ENCODE data around the gene SRGAP2B.
"Not testable (repeated sequence)": the region's sequence is repeated elsewhere in the genome, so short reads cannot be mapped to it uniquely, and the experiment has no call there.

SRGAP2B gene

DNA sequence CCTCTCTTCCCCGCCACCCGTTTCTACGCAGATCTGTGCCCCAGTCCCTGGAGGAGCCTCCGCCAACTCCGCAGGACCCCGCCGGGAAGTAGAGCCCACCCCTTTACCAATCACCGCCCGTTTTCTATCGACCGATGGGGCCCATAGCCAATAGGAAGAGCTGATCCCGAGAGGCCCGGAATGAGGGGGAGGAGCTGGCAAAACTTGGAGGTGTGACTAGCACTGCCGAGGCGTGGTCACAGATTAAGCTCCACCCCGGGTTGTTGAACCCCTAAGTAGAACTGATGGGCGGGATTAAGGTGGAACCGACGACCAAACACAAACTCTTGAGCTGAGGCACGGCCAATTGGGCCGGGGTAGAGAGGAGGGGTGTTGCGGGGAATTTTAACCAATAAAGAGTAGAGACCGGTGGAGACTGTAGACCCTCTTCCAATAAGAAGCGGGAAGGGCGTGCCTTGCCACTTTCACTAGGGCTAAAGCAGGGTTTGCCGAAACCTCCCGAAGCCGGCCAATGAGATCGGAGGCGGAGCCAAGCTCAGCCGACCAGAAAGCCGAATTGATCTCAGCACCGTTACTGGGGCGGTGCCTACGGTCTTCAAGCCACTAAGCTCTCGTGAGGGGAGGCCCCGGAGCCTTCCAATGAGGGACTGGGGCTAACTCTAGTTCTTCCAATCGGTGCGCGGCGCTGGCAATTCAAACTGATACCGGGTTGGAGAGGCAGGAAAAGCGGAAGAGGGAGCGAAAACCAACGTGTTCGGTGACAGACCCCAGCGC is at the start of gene SRGAP2B, which contains the start of gene FAM72D:
Gene SRGAP2B (minus strand): TSS at position 45 of the 774 bp plus-strand sequence. CDS start 2,427 bp downstream, outside the sequence.
Gene FAM72D (plus strand): TSS at position 691 of the 774 bp plus-strand sequence. CDS start 874 bp downstream, outside the sequence.
- not testable (repeated sequence) for DNase-seq

GRCh38 chr1:145144264-145144913 is 49.3 kb upstream of the SRGAP2B start:
- DNase-seq, result not testable (repeated sequence)

DNA sequence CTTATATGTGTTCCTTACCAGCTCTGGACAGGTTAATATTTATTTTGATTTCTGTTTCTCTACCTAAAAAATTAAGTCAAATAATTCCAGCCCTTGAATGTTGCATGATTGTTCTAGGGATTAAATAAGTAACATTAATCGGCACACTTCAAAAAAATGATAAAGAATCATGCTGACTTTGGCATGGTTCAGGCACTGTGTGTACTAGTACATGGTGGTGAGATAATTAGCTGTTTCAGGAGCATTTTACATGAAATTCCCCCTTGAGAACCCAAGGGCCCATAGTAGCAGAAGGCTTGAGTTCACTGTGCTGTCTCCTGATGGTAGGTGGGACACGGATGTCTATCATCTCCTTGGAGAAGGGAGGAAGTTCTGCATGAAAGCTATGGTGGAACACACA is 45.4 kb upstream of the SRGAP2B start:
- DNase-seq, result not testable (repeated sequence)

- DNase-seq, result not testable (repeated sequence)
Measured at GRCh38 chr1:145134476-145134875, 39.3 kb upstream of the SRGAP2B start.

DNA sequence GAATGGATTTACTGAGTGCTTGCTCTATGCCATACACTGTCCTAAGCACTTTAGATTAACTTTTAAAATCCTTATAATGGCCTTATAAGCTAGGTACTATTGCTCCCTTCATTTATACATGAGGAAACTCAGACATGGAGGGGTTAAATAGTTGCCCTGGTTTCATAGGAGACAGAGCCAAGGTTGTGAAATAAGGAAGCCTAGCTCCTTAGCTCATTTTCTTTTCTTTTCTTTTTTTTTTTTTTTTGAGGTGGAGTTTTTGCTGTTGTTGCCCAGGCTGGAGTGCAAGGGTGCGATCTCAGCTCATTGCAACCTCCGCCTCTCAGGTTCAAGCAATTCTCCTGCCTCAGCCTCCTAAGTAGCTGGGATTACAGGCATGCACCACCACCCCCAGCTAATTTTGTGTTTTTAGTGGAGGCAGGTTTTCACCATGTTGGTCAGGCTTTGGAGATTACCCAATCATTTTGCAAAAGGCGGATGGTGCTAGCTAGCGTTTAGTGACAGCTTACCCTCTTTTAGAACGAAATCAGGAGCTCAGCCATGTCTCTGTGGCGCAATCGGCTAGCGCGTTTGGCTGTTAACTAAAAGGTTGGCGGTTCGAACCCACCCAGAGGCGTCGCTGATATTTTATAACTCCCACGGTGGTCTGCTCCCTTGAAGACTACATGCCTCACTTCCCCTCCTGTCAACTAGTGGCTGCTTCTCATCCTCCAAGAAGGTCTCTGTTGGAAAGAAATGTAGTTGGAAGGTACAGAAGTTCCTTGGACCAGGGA is 33.8 kb upstream of the SRGAP2B start:
- DNase-seq, result not testable (repeated sequence)

GRCh38 chr1:145127144-145127543 is 32.0 kb upstream of the SRGAP2B start:
- not testable (repeated sequence) for DNase-seq

GRCh38 chr1:145125112-145125511 is 30.0 kb upstream of the SRGAP2B start:
- not testable (repeated sequence) for DNase-seq

GRCh38 chr1:145123992-145124641 is 29.0 kb upstream of the SRGAP2B start:
- not testable (repeated sequence) for DNase-seq

GRCh38 chr1:145123062-145123395 is 27.9 kb upstream of the SRGAP2B start:
- not testable (repeated sequence) for DNase-seq

DNA sequence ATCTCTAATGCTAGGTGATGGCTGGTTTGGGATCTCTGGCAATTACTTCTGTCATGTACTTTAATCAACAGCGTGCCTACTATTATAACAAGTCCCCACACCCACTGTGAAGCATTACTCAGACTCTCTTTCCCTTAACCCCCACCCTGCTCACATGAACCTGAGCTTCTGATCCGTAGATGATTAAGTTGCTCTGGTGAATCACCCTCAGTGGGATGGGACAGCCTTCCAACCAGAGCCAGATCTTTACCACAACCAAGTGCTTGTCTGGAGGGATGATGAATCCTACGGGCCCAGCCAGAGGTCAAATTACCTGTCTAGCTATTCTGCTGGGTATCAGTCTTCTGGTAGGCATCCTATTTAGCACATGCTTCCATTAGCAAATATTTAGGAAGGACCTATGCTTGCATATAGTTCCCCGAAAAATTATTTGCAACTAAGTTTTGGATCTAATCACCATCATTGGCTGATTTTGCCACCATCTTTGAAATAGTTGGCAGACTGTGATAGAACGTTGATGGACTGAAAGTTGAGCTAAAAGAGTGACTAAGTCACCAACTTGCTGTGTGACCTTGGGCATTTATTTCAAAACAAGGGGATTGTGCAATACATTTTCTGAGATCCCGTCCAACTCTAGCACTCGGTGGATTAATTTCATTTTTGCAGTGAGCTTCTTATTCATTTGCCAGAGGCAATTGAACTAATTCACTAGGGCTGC is 27.4 kb upstream of the SRGAP2B start:
- not testable (repeated sequence) for DNase-seq

- not testable (repeated sequence) for DNase-seq
Measured at GRCh38 chr1:145119842-145120241, 24.7 kb upstream of the SRGAP2B start.

DNA sequence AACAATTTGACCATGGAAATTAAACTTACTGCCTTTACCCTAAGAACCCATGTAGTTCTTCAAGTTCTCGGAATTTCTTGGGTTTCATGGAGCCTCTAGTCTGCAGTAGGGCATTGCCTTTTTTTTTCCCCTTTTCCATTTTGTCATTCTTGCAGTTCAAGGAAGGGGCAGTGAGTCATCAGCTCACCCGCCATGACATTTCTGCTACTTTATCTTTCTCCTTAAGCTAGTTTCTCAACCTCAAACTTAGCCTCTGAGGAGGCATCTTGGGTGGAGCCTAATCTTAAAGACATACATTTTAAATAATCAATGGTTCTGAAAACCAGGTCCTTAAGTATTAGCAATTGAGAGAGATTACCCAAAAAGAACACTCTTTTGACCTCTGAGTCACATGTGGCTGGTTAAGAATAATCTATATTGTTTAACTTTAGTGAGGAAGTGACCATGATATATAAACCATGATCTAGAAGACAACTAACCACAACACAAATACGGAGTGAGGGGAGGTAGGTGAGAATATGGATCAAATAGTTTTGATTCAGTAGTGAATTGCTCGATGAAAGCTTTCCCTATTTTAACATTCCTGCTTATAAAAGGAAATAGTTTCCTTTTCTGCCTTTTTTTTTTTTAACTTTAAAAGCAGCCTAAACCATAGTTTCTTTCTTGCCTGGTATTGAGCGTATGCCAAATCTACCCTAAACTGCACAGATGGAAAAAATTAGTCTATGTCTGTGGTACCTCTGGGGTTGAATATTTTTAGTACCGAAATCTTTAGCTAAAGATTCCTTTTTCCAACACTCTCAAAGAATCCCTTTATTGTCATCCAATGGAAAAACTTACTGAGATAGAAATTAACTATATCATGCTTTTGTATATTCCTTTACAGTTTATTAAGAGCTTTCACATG is 20.7 kb upstream of the SRGAP2B start:
- DNase-seq, result not testable (repeated sequence)

DNA sequence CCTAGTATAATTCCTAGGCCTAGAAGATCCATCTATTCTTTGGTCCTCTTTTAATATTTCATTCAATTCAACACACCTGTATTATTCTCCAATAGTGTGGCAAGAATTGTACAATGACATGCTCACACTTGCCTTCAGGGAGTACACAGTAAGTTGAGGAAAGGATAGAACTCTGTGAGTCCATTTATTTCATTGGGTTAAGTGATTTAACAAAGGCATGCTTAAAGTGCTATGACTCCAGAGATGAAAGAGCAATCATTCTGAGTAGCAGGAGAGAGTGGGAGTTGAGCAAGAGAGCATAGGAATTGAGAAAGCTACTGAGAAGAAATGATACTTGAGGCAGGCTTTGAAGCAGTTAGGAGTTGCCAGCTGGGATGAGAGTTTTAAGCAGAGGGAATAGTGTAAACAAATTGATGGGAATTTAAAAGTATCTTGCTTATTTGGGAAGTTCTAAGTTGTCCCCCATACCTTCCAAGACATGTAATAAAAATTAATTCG is 19.5 kb upstream of the SRGAP2B start:
- DNase-seq, result not testable (repeated sequence)

DNA sequence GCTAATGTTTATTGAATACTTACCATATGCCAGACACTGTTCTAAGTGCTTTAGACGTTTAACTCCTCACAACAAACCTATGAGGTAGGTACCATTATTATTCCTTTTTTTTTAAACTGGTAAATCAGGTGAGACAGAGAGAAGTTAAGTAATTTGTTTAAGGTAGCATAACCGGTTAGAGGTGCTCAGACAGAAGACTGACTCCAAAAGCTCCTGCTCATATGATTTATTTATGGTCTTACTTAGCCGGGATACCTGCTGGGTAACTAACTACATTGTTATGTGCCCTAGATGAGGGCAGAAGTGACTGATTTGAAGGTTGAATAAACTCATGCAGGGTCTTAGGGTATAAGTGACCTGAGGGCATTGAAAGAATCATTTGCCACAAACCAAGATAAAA is 17.6 kb upstream of the SRGAP2B start:
- not testable (repeated sequence) for DNase-seq

DNA sequence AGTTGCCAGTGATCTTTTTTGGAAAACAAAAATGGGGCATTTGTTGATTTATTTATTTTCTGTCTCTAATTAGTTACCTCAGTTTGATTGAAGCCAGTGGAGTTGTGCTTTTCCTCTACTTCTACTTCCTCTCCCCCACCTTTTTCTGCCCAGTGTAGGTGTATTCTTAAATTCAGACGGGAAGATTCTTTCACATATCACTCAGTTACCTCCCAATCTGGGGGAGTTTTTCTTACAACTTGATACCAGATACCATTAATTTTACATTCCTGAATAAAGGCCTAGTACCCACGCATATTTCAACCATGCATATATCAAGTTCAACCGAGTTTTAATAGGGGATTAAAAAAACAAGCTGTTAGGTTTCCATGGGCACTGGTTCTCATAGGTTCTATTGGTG is 16.5 kb upstream of the SRGAP2B start:
- DNase-seq, result not testable (repeated sequence)

DNA sequence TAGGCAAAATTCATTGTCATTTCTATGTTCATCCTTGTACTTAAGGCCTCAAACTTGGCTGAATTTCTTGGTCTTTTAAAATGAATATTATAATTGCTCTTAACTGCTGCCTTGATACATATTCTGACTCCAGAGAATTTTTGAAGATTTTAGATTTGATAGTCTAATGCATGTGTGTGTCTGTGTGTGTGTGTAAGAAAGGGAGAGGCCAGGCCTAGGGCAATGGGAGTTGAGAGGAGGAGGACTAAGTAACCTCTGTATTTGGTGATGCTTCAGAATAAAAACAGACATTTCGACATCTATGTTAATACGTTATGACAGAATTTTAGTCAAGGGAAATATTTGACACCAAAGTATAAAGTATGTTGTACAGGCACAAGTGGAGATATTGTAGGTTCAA is 8.2 kb upstream of the SRGAP2B start:
- not testable (repeated sequence) for DNase-seq

DNA sequence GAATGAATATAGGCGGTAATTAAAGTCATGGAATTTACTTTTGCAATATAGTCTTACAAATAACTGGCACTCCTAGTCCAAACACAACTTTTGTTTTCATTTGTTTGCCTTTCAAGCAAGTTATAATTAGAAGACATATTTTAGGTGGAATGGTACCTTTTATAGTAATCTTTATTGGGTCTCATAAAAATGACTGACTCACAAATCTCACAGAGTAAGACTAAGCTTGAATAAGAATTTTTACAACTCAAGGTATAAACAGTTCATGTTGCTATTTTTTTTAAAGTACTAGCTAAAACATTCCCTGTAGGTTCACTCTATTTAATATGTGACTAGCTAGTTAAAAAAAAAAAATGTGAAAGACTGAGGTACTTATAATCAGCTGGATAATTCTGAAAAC is 6.6 kb upstream of the SRGAP2B start:
- DNase-seq, result not testable (repeated sequence)

- not testable (repeated sequence) for DNase-seq
Measured at GRCh38 chr1:145094655-145095211, 395 bp downstream of the SRGAP2B start.

GRCh38 chr1:145093517-145094149 is 1.5 kb downstream of the SRGAP2B start:
- not testable (repeated sequence) for DNase-seq
